Right lobe of liver (tissue), 6 donors: ENCODE data around the gene TANGO2. TPM values are rescaled to one million over a fixed set of nuclear protein-coding genes. Genes with fewer than 3 reads are reported as not detected.

Experiments
- ATAC-seq, 4 donors: fragments of 200-7000 bp; cut with Tn5 transposase; one replicate each; pipeline ENCODE4 v1.9.1; 2020; ENCODE audit warnings: mild to moderate bottlenecking in 4 of 4, moderate library complexity in 4 of 4
- DNase-seq, 3 donors: peaks; one replicate each; pipeline ENCODE4 v3.0.0-alpha.2; 2020
- H3K27ac ChIP-seq, 3 donors: fragments of 200-600 bp; one replicate each; pipeline ENCODE4 v1.8.0; 2022
- H3K27me3 ChIP-seq, 2 donors: fragments of 200-600 bp; one replicate each; pipeline ENCODE4 v1.8.0; 2022
- H3K36me3 ChIP-seq, 4 donors: fragments of 200-600 bp; sonication (generic) in 1 of 4; one replicate each; pipeline versions ENCODE4 v1.5.1 to v1.8.0; 2017 to 2022; ENCODE audit warnings: control low read depth in 1 of 4
- H3K4me1 ChIP-seq, 4 donors: fragments of 200-600 bp; sonication (generic) in 1 of 4; one replicate each; pipeline versions ENCODE4 v1.5.1 to v1.8.0; 2017 to 2022; ENCODE audit warnings: control low read depth in 1 of 4
- H3K4me3 ChIP-seq, 3 donors: fragments of 200-600 bp; one replicate each; pipeline ENCODE4 v1.8.0; 2022
- H3K9me3 ChIP-seq, 4 donors: fragments of 200-600 bp; sonication (generic) in 1 of 4; one replicate each; pipeline versions ENCODE4 v1.5.1 to v1.8.0; 2017 to 2022; ENCODE audit warnings: control low read depth in 1 of 4
- CTCF ChIP-seq, 4 donors: fragments of 200-600 bp in 3 of 4; fragments of 450-650 bp in 1 of 4; IDR thresholded peaks; one replicate each; pipeline versions ENCODE4 v1.5.1 to v1.8.0; 2016 to 2022; ENCODE audit warnings: antibody characterized with exemption in 4 of 4, mild to moderate bottlenecking in 2 of 4
- POLR2A ChIP-seq: fragments of 450-650 bp; IDR thresholded peaks from one replicate; pipeline ENCODE4 v1.6.1; 2017; ENCODE audit warnings: antibody characterized with exemption, mild to moderate bottlenecking
- WGBS: methylation state at CpG from one replicate; pipeline ENCODE4 v1.1.6; 2018; ENCODE audit warnings: low coverage, low lambda C conversion rate; ENCODE audit not compliant: insufficient coverage; ENCODE audit errors: missing lambda C conversion rate; 5-methylcytosine and 5-hydroxymethylcytosine counted together
- intact Hi-C, 2 donors: fragments of 100-400 bp; cut with DNase I; formaldehyde crosslinking; loops; one replicate each; pipeline versions ENCODE4 v1.11.2 to v1.14.1; 2022
- total RNA-seq, 6 experiments: library from RNA; depleted of rRNA in 2 of 6; stranded (reverse); fragments of >200 nt in 2 of 6; fragmentation: NEBNext Ultra II Directional in 3 of 6; extraction: Animal tissue kit (Norgen Biotek cat#: 25700) in 3 of 6; gene quantifications; one replicate each; pipeline versions ENCODE4 v1.1.0 to v1.2.4, GENCODE V29; 2016 to 2023
- donor health status: DM: no; HTN: yes; CAD: no.
- donor health status: DM: no; HTN: no; CAD: no.
- donor health status: DM: no; HTN: no; CAD: no.
- donor health status: DM: no; HTN: yes; CAD: no.
- donor health status: DM: no; HTN: yes; CAD: no.

Gene TANGO2
- total RNA-seq, 6 experiments from 2014 or later = 11.0 to 27.0 (median 15.5) TPM

DNA sequence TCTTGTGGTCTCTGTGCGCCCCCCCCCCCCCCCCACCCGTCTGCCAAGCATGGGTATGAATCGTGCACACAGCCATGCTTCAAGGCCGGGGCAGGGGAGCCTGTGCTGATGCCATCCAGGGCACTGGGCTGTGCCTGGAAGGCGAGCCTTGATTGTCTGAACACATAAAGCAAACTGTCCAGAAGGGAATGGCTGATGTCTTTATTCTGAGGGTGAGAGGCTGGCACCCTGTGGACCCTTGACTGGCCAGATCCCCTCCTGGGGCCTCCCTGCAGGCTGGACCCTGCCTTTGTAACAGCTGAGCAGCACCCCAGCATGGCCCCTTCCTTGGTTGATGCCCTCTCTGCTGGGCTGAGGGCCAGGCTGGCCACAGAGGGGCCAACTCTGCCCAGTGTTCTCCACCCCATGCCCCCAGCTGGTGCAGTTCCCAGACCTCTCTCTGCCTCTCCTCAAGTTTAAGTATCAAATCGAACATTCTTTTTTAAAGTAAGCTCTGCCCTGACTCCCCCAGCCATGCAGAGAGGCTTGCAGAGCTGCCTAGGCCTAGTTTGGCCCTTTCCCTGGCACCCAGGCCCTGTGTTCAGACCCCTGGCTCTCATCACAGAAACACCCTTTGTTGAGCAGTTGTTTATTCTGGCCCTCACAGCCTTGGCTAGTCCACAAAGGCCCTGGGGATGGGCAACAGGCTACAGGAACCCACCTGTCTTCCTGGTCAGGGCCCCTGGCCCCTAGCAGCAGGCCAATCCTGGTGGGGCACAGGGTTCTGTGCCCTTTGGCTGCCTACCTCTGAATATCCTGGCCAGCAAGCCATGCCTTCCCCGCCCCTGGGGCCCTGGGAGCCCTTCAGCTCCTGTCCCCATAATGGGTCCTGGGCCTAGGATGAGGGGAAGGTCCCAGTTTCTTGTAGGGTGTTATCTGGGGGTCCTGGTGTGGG, 91.0 kb downstream of the TANGO2 start:
- TF ChIP-seq POLR2A (no peak), CTCF (IDR thresholded peaks at IDR 0.05) (no peak)
- intact Hi-C loops = loop anchor here (10.0 kb wide), 1 partner anchor 137 kb away; no protein-coding TSS in a partner anchor
- DNase-seq = peak in 2 of 3 donors; percentile 16 to 46
- ATAC-seq = no peak
- peaks cover 0 to 9% (median 5%) of the 10 kb centered on the region in 4 donors for H3K4me1 ChIP-seq
- H3K36me3 ChIP-seq = peaks cover 3 to 71% (median 24%) of the 10 kb centered on the region in 4 donors
- H3K27me3 ChIP-seq = no peaks in the 10 kb centered on the region
- no peaks in the 10 kb centered on the region for H3K9me3 ChIP-seq
- H3K4me3 ChIP-seq = no peak overlapping the region
- H3K27ac ChIP-seq = no peak overlapping the region
- 13% methylated on average over 4 of the region's 7 CpGs for WGBS

GRCh38 chr22:20112623-20113511, 92.0 kb downstream of the TANGO2 start:
- intact Hi-C loops = loop anchor here (10.0 kb wide), 1 partner anchor 138 kb away; no protein-coding TSS in a partner anchor
- TF ChIP-seq POLR2A (no peak), CTCF (IDR thresholded peaks at IDR 0.05) (no peak)
- H3K27me3 ChIP-seq = no peaks in the 10 kb centered on the region
- DNase-seq = peak in 2 of 3 donors; percentile 16 to 50
- no peak for ATAC-seq
- 69% methylated on average over 6 of the region's 26 CpGs for WGBS
- H3K4me3 ChIP-seq = no peak overlapping the region
- H3K27ac ChIP-seq = no peak overlapping the region
- no peaks in the 10 kb centered on the region for H3K9me3 ChIP-seq
- peaks cover 0 to 62% (median 20%) of the 10 kb centered on the region in 4 donors for H3K36me3 ChIP-seq
- H3K4me1 ChIP-seq = peaks cover 0 to 10% (median 5%) of the 10 kb centered on the region in 4 donors

DNA sequence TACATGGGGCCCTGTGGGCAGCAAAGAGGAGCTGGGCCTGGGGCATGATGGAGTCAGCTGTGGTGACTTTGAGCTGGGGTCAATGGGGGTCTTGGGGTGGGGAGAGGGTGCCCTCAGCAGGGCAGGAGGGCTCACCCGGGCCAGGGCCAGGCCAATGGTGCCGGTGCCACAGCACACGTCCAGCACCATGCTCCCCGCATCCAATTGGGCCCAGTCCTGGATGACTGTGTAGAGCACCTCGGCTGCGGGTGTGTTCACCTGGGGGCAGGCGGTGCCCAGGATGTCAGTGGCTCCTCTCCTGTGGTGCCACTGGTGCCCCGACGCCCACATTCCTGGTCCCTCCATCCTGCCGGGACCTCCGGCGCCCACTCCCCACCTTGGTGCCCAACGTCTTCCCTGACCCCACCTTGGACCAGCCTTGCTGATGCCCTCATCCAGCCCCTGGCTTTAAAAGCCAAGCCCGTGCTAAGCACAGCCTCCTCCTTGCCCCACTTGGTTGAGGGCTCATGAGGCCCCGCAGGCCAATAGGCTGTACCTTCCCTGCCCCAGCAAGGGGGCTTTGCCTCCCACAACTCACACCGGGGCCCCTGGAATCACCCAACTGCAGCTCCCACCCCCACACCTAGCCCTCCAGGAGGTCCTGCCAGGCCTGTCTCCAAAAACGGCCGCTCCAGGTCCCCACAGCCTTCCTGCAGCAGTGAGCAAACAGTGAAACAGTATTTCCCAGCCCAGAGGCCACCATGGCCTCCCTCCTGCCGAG, 92.8 kb downstream of the TANGO2 start:
- Histone ChIP-seq H3K9me3 (no peaks in the 10 kb centered on the region), H3K27me3 (no peaks in the 10 kb centered on the region), H3K4me3 (no peak overlapping the region), H3K36me3 (peaks cover 0 to 56% (median 17%) of the 10 kb centered on the region in 4 donors), H3K4me1 (peaks cover 0 to 19% (median 9%) of the 10 kb centered on the region in 4 donors), H3K27ac (no peak overlapping the region)
- DNase-seq (peak in 2 of 3 donors; percentile 21 to 53), ATAC-seq (no peak)
- intact Hi-C loops = loop anchor here (10.0 kb wide), 1 partner anchor 139 kb away; no protein-coding TSS in a partner anchor
- no peak for TF ChIP-seq POLR2A
- no peak for TF ChIP-seq CTCF (IDR thresholded peaks at IDR 0.05)
- WGBS = 71% methylated on average over 3 of the region's 19 CpGs
